HepG2 (cell line): ENCODE measurements around the gene LRP2. TPM values are rescaled to one million over a fixed set of nuclear protein-coding genes. Genes with fewer than 3 reads are reported as not detected.
A peak's percentile ranks its signal among the peaks of the same experiment; 100 is the strongest.

Experiments used
- ATRX ChIP-seq: sonication (generic); formaldehyde crosslinking; IDR thresholded peaks from 2 replicates; pipeline ENCODE4 v1.4.0; 2020; ENCODE audit warnings: missing genetic modification reagents, borderline replicate concordance
- MAFK ChIP-seq, 2 experiments: IDR thresholded peaks in 1 of 2; conservative IDR thresholded peaks in 1 of 2; 2 replicates each; pipeline ENCODE4 v1.6.1; 2011; ENCODE audit warnings: improper control_type of control experiment in 2 of 2, low read length in 2 of 2
- NFE2L1 ChIP-seq: sonication (generic); formaldehyde crosslinking; IDR thresholded peaks from 2 replicates; pipeline ENCODE4 v1.4.0; 2020; ENCODE audit warnings: missing genetic modification reagents, mild to moderate bottlenecking, borderline replicate concordance
- PHF21A ChIP-seq: sonication (generic); formaldehyde crosslinking; IDR thresholded peaks from 2 replicates; pipeline ENCODE4 v1.5.0; 2020; ENCODE audit warnings: mild to moderate bottlenecking, missing genetic modification reagents
- SAFB2 ChIP-seq: sonication (generic); formaldehyde crosslinking; IDR thresholded peaks from 2 replicates; pipeline ENCODE4 v1.5.1; 2020; ENCODE audit warnings: missing genetic modification reagents, low read depth, mild to moderate bottlenecking, borderline replicate concordance
- SALL1 ChIP-seq: sonication (generic); formaldehyde crosslinking; IDR thresholded peaks from 2 replicates; pipeline ENCODE4 v1.8.0; 2022; ENCODE audit warnings: mild to moderate bottlenecking, missing genetic modification reagents
- SP140L ChIP-seq: sonication (generic); formaldehyde crosslinking; IDR thresholded peaks from 2 replicates; pipeline ENCODE4 v1.4.0; 2020; ENCODE audit warnings: missing genetic modification reagents, borderline replicate concordance
- ZFP1 ChIP-seq: IDR thresholded peaks from 2 replicates; pipeline ENCODE4 v1.6.1; 2016
- ZFP82 ChIP-seq: sonication (generic); formaldehyde crosslinking; IDR thresholded peaks from 2 replicates; pipeline ENCODE4 v1.5.1; 2020; ENCODE audit warnings: mild to moderate bottlenecking, missing genetic modification reagents, borderline replicate concordance
- ZNF441 ChIP-seq: sonication (generic); formaldehyde crosslinking; IDR thresholded peaks from 2 replicates; pipeline ENCODE4 v1.7.0; 2021; ENCODE audit warnings: missing genetic modification reagents, borderline replicate concordance
- ZNF451 ChIP-seq: sonication (generic); formaldehyde crosslinking; IDR thresholded peaks from 2 replicates; pipeline ENCODE4 v1.5.0; 2020; ENCODE audit warnings: mild to moderate bottlenecking, missing genetic modification reagents
- ZNF614 ChIP-seq: IDR thresholded peaks from 2 replicates; pipeline ENCODE4 v1.6.1; 2018; ENCODE audit warnings: missing biosample characterization, missing genetic modification reagents, inconsistent platforms, borderline replicate concordance
- polyA plus RNA-seq, 8 experiments: library from polyadenylated mRNA; depleted of rRNA in 3 of 8; stranded (reverse) in 7 of 8; unstranded in 1 of 8; fragments of >200 nt; fragmentation: Illumina TruSeq in 4 of 8; extraction: Trizol in 4 of 8; gene quantifications; 2 replicates each; pipeline versions ENCODE4 v1.2.1 to v1.2.3, GENCODE V29; 2011 to 2016; ENCODE audit warnings: low read depth in 4 of 8, missing spikeins in 1 of 8, mixed read lengths in 1 of 8; ENCODE audit not compliant: insufficient read depth in 1 of 8
- total RNA-seq, 5 experiments: library from RNA; depleted of rRNA; stranded (reverse); fragments of >200 nt; fragmentation: Illumina TruSeq; extraction: Trizol; gene quantifications; 2 replicates each; pipeline ENCODE4 v1.2.3, GENCODE V29; 2016; ENCODE audit warnings: low read depth in 1 of 5
- TF ChIP-seq, protein P1 (sequence below): sonication (generic); formaldehyde crosslinking; IDR thresholded peaks from 2 replicates; pipeline ENCODE4 v1.4.0; 2020; ENCODE audit warnings: missing genetic modification reagents
- TF ChIP-seq, protein P2 (sequence below): sonication (generic); formaldehyde crosslinking; IDR thresholded peaks from 2 replicates; pipeline ENCODE4 v1.4.0; 2020; ENCODE audit warnings: missing genetic modification reagents
- TF ChIP-seq, protein P3 (sequence below): sonication (generic); formaldehyde crosslinking; IDR thresholded peaks from 2 replicates; pipeline ENCODE4 v1.4.0; 2020; ENCODE audit warnings: missing genetic modification reagents
- TF ChIP-seq, protein P4 (sequence below): sonication (generic); formaldehyde crosslinking; IDR thresholded peaks from 2 replicates; pipeline ENCODE4 v1.4.0; 2020; ENCODE audit warnings: missing genetic modification reagents, low read depth, mild to moderate bottlenecking, borderline replicate concordance
- TF ChIP-seq, protein P5 (sequence below): sonication (generic); formaldehyde crosslinking; IDR thresholded peaks from 2 replicates; pipeline ENCODE4 v1.8.1; 2023; ENCODE audit warnings: mild to moderate bottlenecking, inconsistent platforms, moderate library complexity, missing genetic modification reagents, borderline replicate concordance

LRP2 gene
- total and polyA plus RNA-seq, 2 of the 13 experiments (the other 11 are each of a cell fraction or from before 2014, with no cell fraction given) = 0.03 to 0.15 TPM

DNA sequence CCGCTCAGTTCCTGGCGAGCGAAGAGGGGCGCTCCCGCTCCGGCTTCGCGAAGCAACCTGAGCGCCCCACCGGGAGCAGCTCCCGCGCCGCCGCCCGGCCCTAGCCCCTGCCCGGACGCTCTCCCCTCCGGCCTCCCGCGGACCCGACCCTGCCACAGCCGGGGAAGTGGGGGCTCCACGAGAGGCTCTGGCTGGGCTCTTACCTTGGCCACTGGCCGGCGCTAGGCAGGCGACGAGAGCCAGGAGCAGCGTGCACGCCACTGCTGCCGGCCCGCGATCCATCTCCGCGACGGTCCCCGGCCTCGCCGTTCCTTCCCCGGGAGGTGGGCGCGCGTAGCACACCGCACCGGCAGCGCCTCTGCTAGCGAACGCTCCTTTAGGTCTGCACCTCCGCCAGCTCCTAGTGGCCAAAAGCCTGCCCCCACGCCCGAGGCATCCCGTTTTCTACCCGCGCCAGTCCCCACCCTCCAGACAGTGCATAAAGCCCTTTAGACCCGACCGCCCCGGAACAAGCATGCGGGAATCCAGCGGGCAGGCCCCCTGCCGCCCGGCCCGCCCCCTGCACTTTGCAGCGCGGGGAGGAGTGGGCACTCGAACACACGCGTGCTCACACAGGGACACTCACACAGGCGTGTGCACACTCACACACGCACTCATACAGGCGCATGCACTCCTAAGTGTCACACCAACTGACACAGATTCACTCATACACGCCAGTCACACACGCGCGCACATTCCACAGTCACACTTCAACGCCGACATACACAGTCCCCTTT is at the start of gene LRP2 (continued):
- TF ChIP-seq, protein P1, sequence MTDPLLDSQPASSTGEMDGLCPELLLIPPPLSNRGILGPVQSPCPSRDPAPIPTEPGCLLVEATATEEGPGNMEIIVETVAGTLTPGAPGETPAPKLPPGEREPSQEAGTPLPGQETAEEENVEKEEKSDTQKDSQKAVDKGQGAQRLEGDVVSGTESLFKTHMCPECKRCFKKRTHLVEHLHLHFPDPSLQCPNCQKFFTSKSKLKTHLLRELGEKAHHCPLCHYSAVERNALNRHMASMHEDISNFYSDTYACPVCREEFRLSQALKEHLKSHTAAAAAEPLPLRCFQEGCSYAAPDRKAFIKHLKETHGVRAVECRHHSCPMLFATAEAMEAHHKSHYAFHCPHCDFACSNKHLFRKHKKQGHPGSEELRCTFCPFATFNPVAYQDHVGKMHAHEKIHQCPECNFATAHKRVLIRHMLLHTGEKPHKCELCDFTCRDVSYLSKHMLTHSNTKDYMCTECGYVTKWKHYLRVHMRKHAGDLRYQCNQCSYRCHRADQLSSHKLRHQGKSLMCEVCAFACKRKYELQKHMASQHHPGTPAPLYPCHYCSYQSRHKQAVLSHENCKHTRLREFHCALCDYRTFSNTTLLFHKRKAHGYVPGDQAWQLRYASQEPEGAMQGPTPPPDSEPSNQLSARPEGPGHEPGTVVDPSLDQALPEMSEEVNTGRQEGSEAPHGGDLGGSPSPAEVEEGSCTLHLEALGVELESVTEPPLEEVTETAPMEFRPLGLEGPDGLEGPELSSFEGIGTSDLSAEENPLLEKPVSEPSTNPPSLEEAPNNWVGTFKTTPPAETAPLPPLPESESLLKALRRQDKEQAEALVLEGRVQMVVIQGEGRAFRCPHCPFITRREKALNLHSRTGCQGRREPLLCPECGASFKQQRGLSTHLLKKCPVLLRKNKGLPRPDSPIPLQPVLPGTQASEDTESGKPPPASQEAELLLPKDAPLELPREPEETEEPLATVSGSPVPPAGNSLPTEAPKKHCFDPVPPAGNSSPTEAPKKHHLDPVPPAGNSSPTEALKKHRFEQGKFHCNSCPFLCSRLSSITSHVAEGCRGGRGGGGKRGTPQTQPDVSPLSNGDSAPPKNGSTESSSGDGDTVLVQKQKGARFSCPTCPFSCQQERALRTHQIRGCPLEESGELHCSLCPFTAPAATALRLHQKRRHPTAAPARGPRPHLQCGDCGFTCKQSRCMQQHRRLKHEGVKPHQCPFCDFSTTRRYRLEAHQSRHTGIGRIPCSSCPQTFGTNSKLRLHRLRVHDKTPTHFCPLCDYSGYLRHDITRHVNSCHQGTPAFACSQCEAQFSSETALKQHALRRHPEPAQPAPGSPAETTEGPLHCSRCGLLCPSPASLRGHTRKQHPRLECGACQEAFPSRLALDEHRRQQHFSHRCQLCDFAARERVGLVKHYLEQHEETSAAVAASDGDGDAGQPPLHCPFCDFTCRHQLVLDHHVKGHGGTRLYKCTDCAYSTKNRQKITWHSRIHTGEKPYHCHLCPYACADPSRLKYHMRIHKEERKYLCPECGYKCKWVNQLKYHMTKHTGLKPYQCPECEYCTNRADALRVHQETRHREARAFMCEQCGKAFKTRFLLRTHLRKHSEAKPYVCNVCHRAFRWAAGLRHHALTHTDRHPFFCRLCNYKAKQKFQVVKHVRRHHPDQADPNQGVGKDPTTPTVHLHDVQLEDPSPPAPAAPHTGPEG (CRISPR knock-in tag) = peak; percentile 96
- TF ChIP-seq ZNF614 (CRISPR knock-in tag) = 0 out of 2 replicates have a peak, but pooled peaks have one; percentile 18
- TF ChIP-seq, protein P2, sequence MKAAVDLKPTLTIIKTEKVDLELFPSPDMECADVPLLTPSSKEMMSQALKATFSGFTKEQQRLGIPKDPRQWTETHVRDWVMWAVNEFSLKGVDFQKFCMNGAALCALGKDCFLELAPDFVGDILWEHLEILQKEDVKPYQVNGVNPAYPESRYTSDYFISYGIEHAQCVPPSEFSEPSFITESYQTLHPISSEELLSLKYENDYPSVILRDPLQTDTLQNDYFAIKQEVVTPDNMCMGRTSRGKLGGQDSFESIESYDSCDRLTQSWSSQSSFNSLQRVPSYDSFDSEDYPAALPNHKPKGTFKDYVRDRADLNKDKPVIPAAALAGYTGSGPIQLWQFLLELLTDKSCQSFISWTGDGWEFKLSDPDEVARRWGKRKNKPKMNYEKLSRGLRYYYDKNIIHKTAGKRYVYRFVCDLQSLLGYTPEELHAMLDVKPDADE (CRISPR knock-in tag) = peak; percentile 32; the same call in 1 of the 2 replicates
- TF ChIP-seq, protein P3, sequence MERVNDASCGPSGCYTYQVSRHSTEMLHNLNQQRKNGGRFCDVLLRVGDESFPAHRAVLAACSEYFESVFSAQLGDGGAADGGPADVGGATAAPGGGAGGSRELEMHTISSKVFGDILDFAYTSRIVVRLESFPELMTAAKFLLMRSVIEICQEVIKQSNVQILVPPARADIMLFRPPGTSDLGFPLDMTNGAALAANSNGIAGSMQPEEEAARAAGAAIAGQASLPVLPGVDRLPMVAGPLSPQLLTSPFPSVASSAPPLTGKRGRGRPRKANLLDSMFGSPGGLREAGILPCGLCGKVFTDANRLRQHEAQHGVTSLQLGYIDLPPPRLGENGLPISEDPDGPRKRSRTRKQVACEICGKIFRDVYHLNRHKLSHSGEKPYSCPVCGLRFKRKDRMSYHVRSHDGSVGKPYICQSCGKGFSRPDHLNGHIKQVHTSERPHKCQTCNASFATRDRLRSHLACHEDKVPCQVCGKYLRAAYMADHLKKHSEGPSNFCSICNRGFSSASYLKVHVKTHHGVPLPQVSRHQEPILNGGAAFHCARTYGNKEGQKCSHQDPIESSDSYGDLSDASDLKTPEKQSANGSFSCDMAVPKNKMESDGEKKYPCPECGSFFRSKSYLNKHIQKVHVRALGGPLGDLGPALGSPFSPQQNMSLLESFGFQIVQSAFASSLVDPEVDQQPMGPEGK = peak; percentile 73
- no peak for TF ChIP-seq ZNF441 (CRISPR knock-in tag)
- no peak for TF ChIP-seq NFE2L1
- no peak; the same call in 1 of the 2 replicates for TF ChIP-seq ZNF451
- no peak for TF ChIP-seq ATRX (CRISPR knock-in tag)
- TF ChIP-seq ZFP82 (CRISPR knock-in tag) = peak; percentile 18; the same call in 1 of the 2 replicates
- TF ChIP-seq, protein P4, sequence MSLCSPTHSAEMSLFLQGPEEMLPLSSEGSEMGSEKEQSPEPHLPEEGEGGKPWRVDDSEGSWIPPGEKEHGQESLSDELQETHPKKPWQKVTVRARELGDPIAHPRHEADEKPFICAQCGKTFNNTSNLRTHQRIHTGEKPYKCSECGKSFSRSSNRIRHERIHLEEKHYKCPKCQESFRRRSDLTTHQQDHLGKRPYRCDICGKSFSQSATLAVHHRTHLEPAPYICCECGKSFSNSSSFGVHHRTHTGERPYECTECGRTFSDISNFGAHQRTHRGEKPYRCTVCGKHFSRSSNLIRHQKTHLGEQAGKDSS = no peak
- peak; percentile 62; the same call in 1 of the 2 replicates for TF ChIP-seq PHF21A
- TF ChIP-seq MAFK (conservative IDR thresholded peaks at IDR 0.05 in 1 of 2, IDR thresholded peaks at IDR 0.05 in 1 of 2; ENCODE audit: low read length in 2 of 2) = no peak
- no peak for TF ChIP-seq ZFP1 (CRISPR knock-in tag)
- TF ChIP-seq, protein P5, sequence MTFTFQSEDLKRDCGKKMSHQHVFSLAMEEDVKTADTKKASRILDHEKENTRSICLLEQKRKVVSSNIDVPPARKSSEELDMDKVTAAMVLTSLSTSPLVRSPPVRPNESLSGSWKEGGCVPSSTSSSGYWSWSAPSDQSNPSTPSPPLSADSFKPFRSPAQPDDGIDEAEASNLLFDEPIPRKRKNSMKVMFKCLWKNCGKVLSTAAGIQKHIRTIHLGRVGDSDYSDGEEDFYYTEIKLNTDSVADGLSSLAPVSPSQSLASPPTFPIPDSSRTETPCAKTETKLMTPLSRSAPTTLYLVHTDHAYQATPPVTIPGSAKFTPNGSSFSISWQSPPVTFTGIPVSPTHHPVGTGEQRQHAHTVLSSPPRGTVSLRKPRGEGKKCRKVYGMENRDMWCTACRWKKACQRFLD (CRISPR knock-in tag) = no peak
- no peak; the same call in 1 of the 2 replicates for TF ChIP-seq SP140L (CRISPR knock-in tag)
- TF ChIP-seq SAFB2 (CRISPR knock-in tag) = 0 out of 2 replicates have a peak, but pooled peaks have one; percentile 21
- TF ChIP-seq SALL1 (CRISPR knock-in tag) = peak; percentile 68
